ENCODE measurements around the gene DIP2C. TPM values are rescaled to one million over a fixed set of nuclear protein-coding genes. Genes with fewer than 3 reads are reported as not detected.

The DIP2C gene
- total RNA-seq, 1 experiment from 2014 or later = 11.0 TPM

- TF ChIP-seq, protein P1, sequence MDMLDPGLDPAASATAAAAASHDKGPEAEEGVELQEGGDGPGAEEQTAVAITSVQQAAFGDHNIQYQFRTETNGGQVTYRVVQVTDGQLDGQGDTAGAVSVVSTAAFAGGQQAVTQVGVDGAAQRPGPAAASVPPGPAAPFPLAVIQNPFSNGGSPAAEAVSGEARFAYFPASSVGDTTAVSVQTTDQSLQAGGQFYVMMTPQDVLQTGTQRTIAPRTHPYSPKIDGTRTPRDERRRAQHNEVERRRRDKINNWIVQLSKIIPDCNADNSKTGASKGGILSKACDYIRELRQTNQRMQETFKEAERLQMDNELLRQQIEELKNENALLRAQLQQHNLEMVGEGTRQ (CRISPR knock-in tag; IDR thresholded peaks at IDR 0.05) = no peak
- TF ChIP-seq ZNF425 (CRISPR knock-in tag; conservative IDR thresholded peaks at IDR 0.05) (no peak), JAZF1 (CRISPR knock-in tag; IDR thresholded peaks at IDR 0.05) (no peak), FOXK1 (CRISPR knock-in tag; IDR thresholded peaks at IDR 0.05) (no peak), ATF3 (CRISPR knock-in tag; conservative IDR thresholded peaks at IDR 0.05) (no peak), SOX15 (CRISPR knock-in tag; IDR thresholded peaks at IDR 0.05) (no peak), NR2C2 (CRISPR knock-in tag; IDR thresholded peaks at IDR 0.05) (no peak), ZNF281 (CRISPR knock-in tag; IDR thresholded peaks at IDR 0.05) (no peak), ZNF532 (CRISPR knock-in tag; IDR thresholded peaks at IDR 0.05; ENCODE audit: borderline replicate concordance) (no peak), ZNF317 (CRISPR knock-in tag; IDR thresholded peaks at IDR 0.05; ENCODE audit: borderline replicate concordance, low read depth) (no peak)
Observed at GRCh38 chr10:370449-370825, 319.0 kb downstream of the DIP2C start (continued).

DNA sequence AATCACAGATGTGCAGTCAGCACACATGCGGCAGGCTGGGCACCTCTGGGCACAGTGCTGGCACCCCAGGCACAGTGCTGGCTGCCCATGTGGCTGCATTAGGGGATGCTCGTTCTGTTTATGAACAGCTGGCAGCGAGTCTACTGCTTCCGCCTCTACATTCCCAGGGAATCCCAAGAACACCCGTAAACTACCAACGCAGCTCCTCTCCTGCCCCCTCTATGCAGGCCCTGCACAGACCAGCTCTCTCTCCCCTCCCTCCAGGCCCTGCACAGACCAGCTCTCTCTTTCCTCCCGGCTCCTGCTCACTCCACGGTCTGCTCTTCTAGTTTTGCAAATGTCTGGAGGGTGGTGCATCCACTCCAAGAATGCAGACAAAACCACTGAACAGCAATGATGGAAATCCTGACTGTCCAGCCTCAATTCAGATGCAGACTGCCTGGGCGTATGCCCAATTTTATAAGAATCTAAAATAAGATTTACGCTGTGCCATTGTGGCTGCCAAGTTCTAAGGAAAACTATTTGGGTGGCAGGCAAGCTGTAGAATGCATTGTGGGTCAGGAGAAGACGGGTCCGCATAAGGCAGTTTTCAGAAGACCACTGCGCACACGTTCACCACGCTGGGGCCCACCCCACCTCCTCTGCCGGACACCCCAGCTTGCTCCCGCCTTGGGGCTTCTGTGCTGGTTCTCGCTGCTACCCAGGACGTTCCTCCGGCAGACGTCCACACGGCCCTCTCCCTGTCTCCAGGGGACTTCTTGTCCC, 319.6 kb downstream of the DIP2C start:
- Mint-ChIP-seq H3K4me1 (peaks cover 12% of the 10 kb centered on the region), H3K4me3 (no peak overlapping the region), H3K36me3 (peaks cover 8% of the 10 kb centered on the region), H3K27me3 (ENCODE audit: low read depth) (no peaks in the 10 kb centered on the region), H3K9me3 (no peaks in the 10 kb centered on the region), H3K27ac (no peak overlapping the region)
- DNase-seq (ENCODE audit: low spot score) (no peak), ATAC-seq (no peak)
- ChIA-PET CTCF (interaction anchor here (3.0 kb wide), 1 partner anchor 419 kb away, joined by 12 read pairs; no protein-coding TSS in a partner anchor), POLR2A (no interaction called here)
- TF ChIP-seq NFYB (CRISPR knock-in tag; conservative IDR thresholded peaks at IDR 0.05; ENCODE audit: low read depth) = no peak
- no peak for TF ChIP-seq TEAD4 (CRISPR knock-in tag; IDR thresholded peaks at IDR 0.05)
- no peak for TF ChIP-seq JUN (CRISPR knock-in tag; IDR thresholded peaks at IDR 0.05)
- TF ChIP-seq HMGXB4 (CRISPR knock-in tag; IDR thresholded peaks at IDR 0.05) = no peak
- TF ChIP-seq, protein P2, sequence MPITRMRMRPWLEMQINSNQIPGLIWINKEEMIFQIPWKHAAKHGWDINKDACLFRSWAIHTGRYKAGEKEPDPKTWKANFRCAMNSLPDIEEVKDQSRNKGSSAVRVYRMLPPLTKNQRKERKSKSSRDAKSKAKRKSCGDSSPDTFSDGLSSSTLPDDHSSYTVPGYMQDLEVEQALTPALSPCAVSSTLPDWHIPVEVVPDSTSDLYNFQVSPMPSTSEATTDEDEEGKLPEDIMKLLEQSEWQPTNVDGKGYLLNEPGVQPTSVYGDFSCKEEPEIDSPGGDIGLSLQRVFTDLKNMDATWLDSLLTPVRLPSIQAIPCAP (CRISPR knock-in tag; IDR thresholded peaks at IDR 0.05) = no peak
- TF ChIP-seq SOX15 (CRISPR knock-in tag; IDR thresholded peaks at IDR 0.05) = no peak
- TF ChIP-seq CREM (CRISPR knock-in tag; IDR thresholded peaks at IDR 0.05) = no peak
- no peak for TF ChIP-seq MXD4 (CRISPR knock-in tag; IDR thresholded peaks at IDR 0.05; ENCODE audit: borderline replicate concordance)
- no peak for TF ChIP-seq MYBL2 (CRISPR knock-in tag; IDR thresholded peaks at IDR 0.05)
- no peak for TF ChIP-seq ZNF121 (CRISPR knock-in tag; IDR thresholded peaks at IDR 0.05)
- no peak for TF ChIP-seq ZNF263 (CRISPR knock-in tag; IDR thresholded peaks at IDR 0.05; ENCODE audit: low read depth)
- TF ChIP-seq TP53 (CRISPR knock-in tag; IDR thresholded peaks at IDR 0.05) = no peak
- no peak for TF ChIP-seq NFATC4 (CRISPR knock-in tag; IDR thresholded peaks at IDR 0.05)

Measured in WTC11 (cell line).